ENCODE data around the gene KAT6B.

The KAT6B gene

DNA sequence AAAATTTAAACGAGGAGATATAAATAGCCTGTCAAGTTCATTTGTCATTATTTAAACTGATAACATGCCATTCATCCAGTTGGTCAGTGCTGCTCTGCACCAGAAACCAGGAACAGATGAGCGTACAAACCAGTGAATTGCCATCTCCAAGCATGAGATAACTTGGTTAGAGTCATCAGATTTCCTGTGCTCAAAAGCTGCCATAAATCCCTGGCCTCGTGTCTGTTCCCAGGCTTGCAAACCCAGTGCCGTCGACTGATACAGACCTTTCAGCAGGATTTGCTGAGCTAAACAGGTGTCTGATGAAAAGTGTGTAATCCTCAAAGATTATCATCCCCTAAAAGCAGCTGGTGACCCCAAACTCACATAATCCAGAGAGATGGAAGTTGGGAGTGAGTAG lies 189.0 kb downstream of the KAT6B start:
- no peak for DNase-seq (ENCODE audit: low spot score)

DNA sequence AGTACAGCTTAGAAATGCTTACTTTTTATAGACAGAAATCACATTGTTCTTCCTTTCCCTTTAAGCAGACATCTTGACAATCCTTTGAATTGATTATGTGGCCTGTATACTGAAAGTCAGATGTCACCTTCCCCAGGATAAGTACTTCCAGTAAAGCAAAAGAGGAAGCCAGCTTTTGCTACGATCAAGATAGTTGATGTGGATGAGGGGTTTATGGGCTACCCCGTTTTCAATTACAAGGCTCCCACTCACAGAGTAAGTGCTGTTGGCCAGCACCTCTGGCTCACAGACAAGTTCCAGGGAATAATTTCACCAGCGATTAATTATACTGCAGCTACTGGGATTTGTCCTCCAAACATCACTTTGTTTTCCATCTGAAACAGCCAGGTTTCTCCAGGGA lies 189.9 kb downstream of the KAT6B start:
- no peak for DNase-seq (ENCODE audit: low spot score)

DNA sequence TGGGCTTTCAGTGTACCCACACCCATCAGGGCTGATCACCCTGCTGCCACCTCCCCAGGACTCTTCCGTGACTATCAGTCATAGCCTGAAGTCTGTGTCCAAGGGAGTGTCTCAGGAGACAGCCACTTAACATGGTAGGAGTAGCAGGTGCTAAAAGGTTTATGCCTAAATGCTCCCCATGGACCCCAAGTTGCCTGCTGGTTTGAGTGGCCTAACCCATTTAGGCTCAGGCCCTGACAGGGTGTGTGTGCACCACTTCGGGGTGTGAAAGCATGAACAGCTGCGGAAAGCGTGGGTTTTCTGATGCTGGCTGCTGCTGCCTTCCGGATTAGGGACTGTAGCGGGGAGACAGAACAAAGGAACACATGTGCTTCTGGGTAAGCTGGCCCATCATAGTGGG lies 191.9 kb downstream of the KAT6B start:
- no peak for DNase-seq (ENCODE audit: low spot score)

DNA sequence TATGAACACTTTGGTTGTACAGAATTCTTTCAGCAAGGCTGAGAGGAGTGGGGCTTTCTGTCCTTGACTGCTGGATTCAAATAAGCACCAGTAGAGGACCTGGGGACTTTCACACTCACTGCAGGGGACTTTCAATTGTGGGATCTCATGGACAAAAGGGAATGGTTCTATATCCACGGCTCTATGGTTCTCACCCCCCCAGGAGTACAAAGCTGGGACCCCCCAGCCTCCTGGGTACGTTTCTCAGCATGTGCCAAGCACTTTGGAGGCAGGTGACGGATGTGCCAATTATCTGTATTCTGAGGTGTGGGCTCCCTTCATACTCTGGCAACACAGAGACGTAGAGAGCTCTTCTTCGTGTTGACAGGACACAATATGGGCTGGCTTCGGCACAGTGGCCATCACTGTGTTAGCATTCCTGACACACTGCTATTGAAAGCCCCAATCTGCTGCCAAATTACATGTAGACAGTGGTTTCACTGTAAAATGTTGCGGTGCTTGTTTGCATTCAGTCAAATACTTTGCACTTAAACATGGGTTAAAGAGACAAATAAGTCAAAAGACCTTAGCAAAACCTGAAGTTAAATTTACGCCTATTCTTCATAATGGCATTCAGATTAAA lies 192.4 kb downstream of the KAT6B start:
- no peak for DNase-seq (ENCODE audit: low spot score)

DNA sequence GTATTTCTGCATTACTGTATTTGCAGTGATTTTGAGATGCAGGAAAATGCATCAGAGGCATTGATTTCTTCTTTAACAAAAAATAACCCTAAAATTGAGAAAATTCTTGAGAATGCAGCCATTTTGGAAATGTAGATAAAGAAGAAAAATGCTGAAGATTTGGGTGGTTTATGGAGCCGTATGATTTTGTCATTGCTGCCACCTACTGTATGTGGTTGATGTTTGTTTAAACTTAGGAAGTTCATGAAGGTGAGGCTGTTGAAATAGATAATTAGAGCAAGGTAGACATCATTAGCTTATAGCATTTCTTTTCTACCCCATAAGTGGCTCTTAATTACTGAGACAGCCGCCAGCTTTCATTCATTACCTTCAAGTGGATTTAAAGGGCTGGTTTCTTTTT lies 193.0 kb downstream of the KAT6B start:
- DNase-seq (ENCODE audit: low spot score): peak; percentile 35

DNA sequence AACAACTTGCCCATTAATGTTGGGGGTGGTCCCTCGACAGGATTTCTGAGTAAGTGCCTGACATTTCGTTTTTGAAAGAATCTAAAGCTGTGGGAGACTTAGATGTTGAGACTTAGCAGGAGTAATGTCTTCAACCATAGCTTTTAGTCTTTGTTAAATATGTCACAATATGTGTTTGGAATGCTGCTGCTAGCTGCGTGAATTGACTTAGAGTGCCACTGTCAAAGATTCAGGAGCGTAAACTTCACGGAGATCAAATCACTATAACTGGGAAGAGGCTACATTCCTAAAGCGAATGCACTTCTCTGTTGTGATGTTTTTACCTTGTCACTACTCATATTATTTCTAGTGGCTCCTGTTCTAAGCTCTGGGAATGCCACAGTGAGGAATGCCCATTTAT lies 193.8 kb downstream of the KAT6B start:
- DNase-seq (ENCODE audit: low spot score): no peak

DNA sequence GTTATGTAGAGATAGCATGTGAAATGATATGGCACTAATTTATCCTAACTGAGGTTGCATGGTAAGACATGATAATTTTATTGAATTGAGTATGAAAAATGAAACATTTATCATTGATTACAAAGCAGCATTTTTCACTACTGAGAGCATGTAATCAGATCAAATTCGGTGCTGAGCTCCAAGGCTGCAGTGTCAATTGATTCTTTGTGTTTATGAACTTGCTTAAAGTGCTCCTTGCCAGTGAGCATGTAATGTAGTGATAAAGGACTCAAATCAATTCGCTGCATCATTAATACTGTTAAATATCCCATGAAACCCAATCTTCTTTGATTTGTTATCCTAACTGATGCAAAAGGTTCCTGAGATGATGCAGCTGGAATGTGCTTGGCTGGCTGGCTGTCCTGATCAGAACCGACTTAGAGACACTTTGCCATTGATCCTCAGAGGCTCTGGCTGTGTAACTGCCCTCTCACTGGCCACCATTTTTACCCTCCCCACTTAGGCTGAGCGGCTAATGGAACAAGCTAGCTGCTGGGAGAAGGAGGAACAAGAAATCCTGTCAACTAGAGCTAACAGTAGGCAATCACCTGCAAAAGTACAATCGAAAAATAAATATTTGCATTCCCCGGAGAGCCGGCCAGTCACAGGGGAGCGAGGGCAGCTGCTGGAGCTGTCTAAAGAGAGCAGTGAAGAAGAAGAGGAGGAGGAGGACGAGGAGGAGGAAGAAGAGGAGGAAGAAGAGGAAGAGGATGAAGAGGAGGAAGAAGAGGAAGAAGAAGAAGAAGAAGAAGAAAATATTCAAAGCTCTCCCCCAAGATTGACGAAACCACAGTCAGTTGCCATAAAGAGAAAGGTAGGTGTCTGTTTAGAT lies 195.2 kb downstream of the KAT6B start:
- no peak for DNase-seq (ENCODE audit: low spot score)

DNA sequence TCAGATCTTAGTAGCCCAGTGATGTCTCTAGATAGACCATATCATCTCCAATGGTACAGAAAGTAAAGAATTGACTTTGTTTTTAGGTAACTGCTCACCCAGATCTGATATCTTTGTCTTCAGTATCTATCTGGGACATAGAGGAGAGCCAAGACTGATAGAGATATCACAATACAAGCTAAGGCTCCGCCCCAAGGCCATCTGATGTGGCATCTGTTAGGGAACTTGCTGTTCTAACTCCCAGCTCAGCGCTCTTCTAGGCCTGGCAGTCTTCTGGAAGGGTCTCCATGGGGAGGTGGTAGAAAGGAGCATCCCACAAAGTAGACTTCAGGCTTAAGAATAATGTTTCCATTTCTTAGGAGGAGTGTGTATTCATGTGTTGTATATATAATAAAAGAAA lies 196.7 kb downstream of the KAT6B start:
- DNase-seq (ENCODE audit: low spot score): no peak

DNA sequence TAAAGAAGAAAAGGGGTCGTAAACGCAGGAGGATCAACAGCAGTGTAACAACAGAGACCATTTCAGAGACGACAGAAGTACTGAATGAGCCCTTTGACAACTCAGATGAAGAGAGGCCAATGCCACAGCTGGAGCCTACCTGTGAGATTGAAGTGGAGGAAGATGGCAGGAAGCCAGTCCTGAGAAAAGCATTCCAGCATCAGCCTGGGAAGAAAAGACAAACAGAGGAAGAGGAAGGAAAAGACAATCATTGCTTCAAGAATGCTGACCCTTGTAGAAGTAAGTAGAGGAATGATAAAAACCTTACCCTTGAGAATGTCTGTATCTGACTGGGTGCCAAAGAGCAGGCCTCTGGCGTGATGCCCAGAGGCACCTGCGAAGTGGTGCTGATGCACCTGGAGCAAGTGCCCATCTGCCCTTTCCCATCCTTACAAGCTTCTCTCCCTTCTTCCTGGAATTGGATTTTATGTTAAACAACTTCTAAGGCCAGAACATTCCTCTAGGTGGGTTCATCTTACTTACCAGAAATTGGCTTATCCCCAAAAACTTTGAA lies 198.6 kb downstream of the KAT6B start:
- DNase-seq (ENCODE audit: low spot score): no peak

DNA sequence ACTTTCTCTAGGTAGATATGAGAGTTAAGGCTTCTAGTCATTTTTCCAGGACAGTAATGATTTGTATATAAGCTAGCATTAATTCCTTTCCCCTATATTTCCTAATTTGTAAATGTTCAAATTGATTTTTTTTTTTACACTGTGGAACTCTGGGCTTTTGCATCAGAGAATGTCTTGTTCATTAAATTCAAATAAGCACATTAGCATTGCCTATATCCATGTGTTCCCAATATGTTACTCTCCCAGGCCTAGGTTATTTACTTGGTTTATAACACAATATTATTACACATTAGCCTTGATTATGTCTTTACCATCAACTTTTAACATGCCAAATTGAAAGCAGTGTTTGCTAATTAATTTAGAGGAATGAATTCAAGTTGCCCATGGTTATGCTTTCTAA lies 201.6 kb downstream of the KAT6B start:
- DNase-seq (ENCODE audit: low spot score): no peak

DNA sequence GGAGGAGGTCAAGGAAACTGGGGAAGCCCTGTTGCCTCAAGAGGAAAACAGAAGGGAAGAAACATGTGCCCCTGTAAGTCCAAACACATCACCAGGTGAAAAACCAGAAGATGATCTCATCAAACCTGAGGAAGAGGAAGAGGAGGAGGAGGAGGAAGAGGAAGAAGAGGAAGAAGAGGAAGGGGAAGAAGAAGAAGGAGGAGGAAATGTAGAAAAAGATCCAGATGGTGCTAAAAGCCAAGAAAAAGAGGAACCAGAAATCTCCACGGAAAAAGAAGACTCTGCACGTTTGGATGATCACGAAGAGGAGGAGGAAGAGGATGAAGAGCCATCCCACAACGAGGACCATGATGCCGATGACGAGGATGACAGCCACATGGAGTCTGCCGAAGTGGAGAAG lies 202.3 kb downstream of the KAT6B start:
- DNase-seq (ENCODE audit: low spot score): no peak

DNA sequence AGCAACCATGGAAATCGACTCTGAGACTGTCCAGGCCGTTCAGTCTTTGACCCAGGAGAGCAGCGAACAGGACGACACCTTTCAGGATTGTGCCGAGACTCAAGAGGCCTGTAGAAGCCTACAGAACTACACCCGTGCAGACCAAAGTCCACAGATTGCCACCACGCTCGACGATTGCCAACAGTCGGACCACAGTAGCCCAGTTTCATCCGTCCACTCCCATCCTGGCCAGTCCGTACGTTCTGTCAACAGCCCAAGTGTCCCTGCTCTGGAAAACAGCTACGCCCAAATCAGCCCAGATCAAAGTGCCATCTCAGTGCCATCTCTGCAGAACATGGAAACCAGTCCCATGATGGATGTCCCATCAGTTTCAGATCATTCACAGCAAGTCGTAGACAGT lies 203.0 kb downstream of the KAT6B start:
- no peak for DNase-seq (ENCODE audit: low spot score)

DNA sequence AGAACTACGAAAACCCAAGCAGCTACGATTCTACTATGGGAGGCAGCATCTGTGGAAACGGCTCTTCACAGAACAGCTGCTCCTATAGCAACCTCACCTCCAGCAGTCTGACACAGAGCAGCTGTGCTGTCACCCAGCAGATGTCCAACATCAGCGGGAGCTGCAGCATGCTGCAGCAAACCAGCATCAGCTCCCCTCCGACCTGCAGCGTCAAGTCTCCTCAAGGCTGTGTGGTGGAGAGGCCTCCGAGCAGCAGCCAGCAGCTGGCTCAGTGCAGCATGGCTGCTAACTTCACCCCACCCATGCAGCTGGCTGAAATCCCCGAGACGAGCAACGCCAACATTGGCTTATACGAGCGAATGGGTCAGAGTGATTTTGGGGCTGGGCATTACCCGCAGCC lies 203.5 kb downstream of the KAT6B start:
- DNase-seq (ENCODE audit: low spot score): no peak

DNA sequence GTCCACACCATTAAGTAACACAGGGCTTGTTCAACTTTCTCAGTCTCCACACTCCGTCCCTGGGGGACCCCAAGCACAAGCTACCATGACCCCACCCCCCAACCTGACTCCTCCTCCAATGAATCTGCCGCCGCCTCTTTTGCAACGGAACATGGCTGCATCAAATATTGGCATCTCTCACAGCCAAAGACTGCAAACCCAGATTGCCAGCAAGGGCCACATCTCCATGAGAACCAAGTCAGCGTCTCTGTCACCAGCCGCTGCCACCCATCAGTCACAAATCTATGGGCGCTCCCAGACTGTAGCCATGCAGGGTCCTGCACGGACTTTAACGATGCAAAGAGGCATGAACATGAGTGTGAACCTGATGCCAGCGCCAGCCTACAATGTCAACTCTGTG lies 204.0 kb downstream of the KAT6B start:
- DNase-seq (ENCODE audit: low spot score): no peak

DNA sequence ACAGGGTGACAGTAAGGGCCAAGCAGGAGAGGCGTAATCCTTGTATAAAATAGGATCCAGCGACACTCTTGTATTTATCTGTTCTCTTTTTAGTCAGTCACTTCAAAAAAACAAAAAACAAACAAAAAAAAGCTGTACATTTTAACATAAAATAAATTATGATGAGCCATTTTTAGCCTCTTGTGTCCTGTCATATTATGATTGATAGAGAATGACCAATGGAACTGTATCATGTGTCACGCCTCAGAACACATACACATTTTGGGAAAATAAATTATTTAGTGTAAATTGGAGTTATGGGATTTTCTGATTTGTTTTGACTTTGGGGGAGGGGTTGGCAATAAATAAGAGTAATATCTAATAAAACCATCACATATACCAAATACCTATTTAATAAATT lies 205.7 kb downstream of the KAT6B start:
- no peak for DNase-seq (ENCODE audit: low spot score)

DNA sequence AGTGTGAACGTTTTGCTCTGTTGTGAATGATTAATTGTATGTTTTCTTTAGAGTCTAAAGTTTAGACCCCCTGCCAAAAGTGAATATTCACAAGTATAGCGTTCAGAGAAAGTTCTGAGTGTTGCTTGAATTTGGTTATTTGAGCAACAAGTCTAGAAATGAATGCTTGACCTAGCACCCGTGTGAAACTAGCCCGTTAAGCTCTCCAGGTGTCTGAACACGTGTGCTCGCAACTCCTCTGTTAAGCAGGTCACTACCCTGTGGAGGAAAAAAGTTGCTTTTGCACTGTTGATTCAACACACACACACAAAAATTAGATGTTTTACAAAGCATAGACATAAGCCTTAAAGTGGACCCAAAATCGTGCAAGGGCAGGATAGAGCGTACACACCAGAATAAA lies 206.4 kb downstream of the KAT6B start:
- no peak for DNase-seq (ENCODE audit: low spot score)

DNA sequence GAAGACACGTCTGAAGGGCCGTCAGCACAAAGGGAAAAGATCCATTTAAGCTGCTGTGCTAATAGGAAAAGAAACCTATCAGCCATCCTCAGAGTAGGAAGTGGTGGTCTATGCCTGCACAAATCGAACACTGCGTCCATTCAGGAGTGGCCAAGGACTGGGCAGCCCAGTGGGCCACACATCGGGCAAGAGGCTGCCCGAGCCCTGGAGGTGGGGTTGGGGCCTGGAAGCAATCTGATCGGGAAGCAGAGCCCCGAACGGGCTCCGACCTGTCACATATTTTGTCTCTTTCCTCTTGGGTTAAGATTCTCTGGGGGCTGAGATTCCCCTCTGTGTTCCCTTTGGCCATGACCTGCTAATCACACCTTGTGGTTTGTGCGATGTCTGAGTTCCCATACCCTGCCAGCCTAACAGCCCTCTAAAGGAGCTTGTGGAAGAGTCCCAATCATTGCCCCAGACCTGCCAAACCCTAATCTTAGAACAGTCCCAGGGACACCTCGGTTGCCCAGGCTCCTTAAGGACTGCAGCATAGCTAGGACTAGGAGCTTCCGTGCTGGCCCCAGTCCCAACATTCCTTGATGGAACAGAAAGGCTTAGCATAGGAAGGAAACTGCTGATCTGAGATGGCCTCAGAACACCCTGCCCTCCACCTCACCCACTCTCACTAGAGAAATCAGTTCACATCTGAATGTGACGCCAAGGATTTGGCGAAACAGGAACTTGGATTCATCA lies 207.2 kb downstream of the KAT6B start:
- no peak for DNase-seq (ENCODE audit: low spot score)

DNA sequence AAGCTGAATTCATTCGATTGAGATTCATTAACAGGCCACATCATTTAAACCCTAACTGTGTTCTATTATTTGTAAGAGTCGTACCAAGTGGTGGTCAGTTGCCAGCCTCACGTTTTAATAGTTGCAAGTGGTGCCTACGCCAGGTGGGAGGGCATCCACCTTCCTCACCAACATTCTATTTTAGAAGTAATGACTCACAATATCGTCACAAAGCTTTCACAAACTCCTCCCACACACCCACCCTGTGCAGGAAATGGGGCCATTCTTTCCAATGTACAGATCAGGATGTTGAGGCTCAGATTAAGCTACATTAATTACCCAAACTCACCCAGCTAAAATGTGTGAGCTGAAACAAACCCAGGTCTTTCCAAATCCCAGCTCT lies 207.7 kb downstream of the KAT6B start:
- no peak for DNase-seq (ENCODE audit: low spot score)

DNA sequence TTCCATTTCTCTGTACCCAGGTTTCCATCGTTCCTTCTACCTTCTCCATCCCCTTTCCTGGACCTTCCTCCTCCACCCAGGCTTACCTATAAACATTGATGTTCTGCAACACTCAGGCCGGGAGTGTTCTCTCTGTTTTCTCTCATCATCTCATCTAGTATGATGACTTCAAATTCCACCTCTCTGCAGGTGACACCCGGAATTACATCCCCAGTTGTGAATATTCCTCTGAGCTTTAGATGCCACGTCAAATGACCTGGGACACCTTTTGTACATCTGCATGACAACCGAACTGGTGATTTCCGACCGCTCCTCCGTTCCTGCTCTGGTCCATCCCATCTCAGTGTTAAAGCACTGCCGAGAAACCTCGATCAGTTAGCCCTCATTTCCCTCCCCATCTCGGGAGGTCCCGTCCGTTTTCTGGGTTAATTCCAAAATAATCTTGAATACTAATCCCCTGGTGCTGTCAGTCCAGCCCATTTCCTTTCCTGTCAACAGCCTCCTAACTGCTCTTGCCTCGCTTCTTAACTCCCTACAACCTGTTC lies 208.4 kb downstream of the KAT6B start:
- DNase-seq (ENCODE audit: low spot score): no peak

DNA sequence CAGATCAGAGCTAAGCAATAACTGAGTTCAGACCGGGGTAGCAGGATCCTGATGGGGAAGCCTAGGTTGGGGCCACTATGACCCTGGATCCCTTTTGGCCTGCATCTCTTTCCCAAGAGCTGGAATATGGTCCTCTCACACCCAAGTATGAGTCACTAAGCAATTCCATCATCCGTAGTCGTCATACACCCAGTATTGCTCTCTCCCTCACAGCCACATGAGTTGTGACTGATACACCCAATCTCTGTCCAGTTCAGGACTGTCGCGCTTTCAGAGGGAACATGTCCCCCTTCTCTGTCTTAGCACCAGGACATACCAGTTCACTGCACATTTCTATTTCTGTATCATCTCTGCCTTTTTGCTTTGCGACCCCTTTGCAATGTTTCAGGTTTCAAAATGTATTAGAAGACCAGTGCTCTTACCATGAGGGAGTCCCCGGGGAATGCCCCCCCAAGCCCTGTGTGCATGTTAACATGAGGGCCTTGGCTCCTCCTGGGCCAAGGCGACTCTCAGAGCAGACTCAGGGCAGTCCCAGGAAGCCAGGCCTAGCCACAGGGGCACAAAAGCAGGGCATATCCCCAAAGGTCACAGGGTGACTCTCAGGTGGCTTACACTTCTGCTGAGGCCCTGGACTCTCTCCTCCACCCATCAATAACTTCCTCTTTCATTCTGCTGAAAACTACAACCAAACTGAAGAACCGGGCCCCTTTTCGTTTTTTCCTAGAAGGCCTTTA lies 209.7 kb downstream of the KAT6B start:
- no peak for DNase-seq (ENCODE audit: low spot score)

DNA sequence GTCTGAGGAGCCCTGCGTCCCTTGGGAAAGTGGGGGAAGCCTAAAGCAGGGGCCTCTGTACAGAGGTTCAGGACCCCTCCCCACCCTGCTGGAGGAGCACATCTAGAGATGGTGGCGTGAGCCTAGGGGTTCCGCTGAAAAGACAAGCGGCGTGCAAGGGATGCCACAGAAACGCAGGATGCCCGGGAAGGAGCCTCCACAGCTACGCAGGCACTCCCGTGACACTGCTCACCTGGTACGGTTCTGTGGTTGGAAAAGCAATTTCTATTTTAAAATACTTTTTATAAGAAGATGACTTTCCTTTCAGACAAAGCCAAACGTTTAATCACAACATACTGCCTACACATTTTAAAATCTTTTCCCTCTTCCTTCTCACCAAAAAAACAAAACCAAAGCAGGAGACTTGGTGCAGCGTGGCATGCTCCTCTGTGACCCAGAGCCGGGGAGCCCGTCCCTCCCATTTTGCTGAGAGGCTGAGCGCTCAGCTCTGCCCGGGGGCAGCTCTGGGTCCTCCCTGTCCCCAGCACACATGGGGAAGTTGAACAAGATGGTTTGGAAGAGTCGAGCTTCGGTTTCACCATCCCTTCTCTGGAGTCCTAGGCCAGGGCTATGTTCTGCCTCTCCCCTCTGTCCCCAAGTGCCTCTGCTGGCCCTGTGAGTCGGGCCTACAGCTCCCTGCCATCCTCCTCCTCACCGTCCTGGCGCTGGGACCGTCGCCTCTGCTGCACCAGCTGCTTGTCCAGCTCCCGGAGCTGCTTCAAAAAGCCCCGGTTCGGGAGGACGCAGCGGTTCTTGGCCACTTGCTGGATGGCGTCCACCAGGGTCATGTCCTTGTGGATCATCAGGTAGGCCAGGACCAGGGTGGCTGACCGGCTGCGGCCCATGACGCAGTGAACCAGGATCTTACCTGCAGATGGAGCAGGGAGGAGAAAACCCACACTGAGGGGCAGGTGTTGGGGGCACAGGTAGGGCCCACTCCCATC lies 211.1 kb downstream of the KAT6B start:
- no peak for DNase-seq (ENCODE audit: low spot score)
